Stomach smooth muscle (tissue), 2 donors: ENCODE data around the gene BRD1.
"Not testable (repeated sequence)": the region's sequence is repeated elsewhere in the genome, so short reads cannot be mapped to it uniquely, and the experiment has no call there.

Source experiments
- H3K27ac ChIP-seq: one replicate; pipeline ENCODE4 v1.7.0; 2013; ENCODE audit warnings: mild to moderate bottlenecking, low read length, inconsistent platforms
- H3K27me3 ChIP-seq, 2 donors: one replicate each; pipeline ENCODE4 v1.7.0; 2013; ENCODE audit warnings: low read length in 2 of 2; ENCODE audit not compliant: insufficient read depth in 2 of 2, control insufficient read depth in 1 of 2
- H3K36me3 ChIP-seq, 2 donors: one replicate each; pipeline ENCODE4 v1.7.0; 2013; ENCODE audit warnings: low read length in 2 of 2; ENCODE audit not compliant: control insufficient read depth in 2 of 2, insufficient read depth in 2 of 2
- H3K4me1 ChIP-seq: one replicate; pipeline ENCODE4 v1.7.0; 2013; ENCODE audit warnings: low read length; ENCODE audit not compliant: control insufficient read depth, insufficient read depth
- H3K4me3 ChIP-seq, 2 donors: one replicate each; pipeline ENCODE4 v1.7.0; 2013; ENCODE audit warnings: low read length in 2 of 2
- H3K9ac ChIP-seq, 2 donors: one replicate each; pipeline ENCODE4 v1.7.0; 2013; ENCODE audit warnings: low read length in 2 of 2, mild to moderate bottlenecking in 1 of 2
- H3K9me3 ChIP-seq, 2 donors: one replicate each; pipeline ENCODE4 v1.7.0; 2013; ENCODE audit warnings: low read length in 2 of 2; ENCODE audit not compliant: control insufficient read depth in 2 of 2
- donor health status: healthy.
- donor health status: Pancreatic carcinoma.

The BRD1 gene

GRCh38 chr22:49852898-49853894, 25.5 kb upstream of the BRD1 start, which contains the start of gene ZBED4:
Gene ZBED4, plus strand, starts transcription at chr22:49853844. Its CDS starts 29,819 bp downstream, at chr22:49883663.
- no peaks in the 10 kb centered on the region for H3K36me3 ChIP-seq
- peak within 1 kb of the TSS; percentile 80 to 83 for H3K4me3 ChIP-seq
- peak within 1 kb of the TSS; percentile 81 for H3K27ac ChIP-seq
- H3K9me3 ChIP-seq: no peaks in the 10 kb centered on the region
- H3K27me3 ChIP-seq: peaks cover 12 to 19% of the 10 kb centered on the region in 2 donors
- H3K9ac ChIP-seq: peak within 1 kb of the TSS; percentile 71 to 82
- H3K4me1 ChIP-seq: peaks cover 25% of the 10 kb centered on the region

- Histone ChIP-seq H3K4me3 (peak overlapping the region; percentile 73 to 80), H3K27me3 (peaks cover 18 to 23% of the 10 kb centered on the region in 2 donors), H3K9ac (peak overlapping the region in 1 of 2 donors; percentile 82), H3K4me1 (peaks cover 29% of the 10 kb centered on the region), H3K27ac (peak overlapping the region; percentile 81)
- H3K36me3 ChIP-seq, H3K9me3 ChIP-seq: not testable (repeated sequence)
These were observed 24.9 kb upstream of the BRD1 start for GRCh38 chr22:49852568-49852897.

- no peak overlapping the region for H3K27ac ChIP-seq
- H3K4me3 ChIP-seq: no peak overlapping the region
- no peak overlapping the region for H3K9ac ChIP-seq
- H3K9me3 ChIP-seq: no peaks in the 10 kb centered on the region
- H3K4me1 ChIP-seq: peaks cover 29% of the 10 kb centered on the region
- no peaks in the 10 kb centered on the region for H3K36me3 ChIP-seq
- H3K27me3 ChIP-seq: peaks cover 19 to 23% of the 10 kb centered on the region in 2 donors
These were observed 23.5 kb upstream of the BRD1 start for GRCh38 chr22:49850959-49851802.

DNA sequence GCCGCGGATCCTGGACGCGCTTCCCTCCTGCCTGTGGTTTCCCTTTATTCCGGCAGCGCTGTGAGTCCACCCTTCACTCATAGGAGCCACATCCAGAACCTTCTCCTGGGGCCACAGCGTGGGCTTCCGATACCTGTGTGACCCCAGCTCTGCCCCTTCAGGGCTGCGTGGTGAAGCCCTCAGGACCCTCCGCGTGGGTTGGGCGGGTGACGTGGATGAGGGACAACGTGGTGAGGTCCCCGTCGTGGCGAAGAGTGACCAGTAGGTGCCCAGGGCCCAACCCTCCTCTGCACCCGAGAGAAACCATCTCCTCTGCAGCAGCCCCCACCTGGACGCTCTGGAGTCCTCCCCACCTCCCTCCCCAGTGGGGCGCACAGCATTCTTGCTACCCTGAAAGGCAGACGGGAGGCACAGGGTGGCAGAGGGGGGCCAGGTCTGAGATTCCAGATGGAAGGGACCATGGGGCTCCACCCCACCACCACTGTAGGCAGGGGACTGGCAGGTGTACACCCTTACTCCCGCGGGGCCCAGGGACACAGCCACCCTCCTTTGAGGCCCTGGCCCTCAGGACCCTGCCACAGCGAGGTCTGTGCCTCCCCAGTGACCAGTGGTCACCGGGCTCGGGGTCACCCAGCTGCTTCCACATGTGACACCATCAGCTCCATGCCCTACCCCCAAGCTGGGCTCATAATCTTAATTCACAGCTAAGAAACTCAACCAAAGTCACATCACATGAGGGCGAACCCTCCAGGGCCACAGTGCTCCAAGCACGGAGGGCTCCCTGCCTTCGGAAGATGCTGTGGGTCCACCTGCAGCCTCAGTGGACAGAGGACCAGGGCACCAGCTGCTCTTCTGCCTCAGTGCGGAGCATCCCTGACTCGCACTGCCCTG, 22.6 kb upstream of the BRD1 start:
- H3K9me3 ChIP-seq: no peaks in the 10 kb centered on the region
- peaks cover 22 to 23% of the 10 kb centered on the region in 2 donors for H3K27me3 ChIP-seq
- peaks cover 26% of the 10 kb centered on the region for H3K4me1 ChIP-seq
- H3K27ac ChIP-seq: no peak overlapping the region
- H3K9ac ChIP-seq: no peak overlapping the region
- H3K4me3 ChIP-seq: peak overlapping the region in 1 of 2 donors; percentile 65
- H3K36me3 ChIP-seq: no peaks in the 10 kb centered on the region

DNA sequence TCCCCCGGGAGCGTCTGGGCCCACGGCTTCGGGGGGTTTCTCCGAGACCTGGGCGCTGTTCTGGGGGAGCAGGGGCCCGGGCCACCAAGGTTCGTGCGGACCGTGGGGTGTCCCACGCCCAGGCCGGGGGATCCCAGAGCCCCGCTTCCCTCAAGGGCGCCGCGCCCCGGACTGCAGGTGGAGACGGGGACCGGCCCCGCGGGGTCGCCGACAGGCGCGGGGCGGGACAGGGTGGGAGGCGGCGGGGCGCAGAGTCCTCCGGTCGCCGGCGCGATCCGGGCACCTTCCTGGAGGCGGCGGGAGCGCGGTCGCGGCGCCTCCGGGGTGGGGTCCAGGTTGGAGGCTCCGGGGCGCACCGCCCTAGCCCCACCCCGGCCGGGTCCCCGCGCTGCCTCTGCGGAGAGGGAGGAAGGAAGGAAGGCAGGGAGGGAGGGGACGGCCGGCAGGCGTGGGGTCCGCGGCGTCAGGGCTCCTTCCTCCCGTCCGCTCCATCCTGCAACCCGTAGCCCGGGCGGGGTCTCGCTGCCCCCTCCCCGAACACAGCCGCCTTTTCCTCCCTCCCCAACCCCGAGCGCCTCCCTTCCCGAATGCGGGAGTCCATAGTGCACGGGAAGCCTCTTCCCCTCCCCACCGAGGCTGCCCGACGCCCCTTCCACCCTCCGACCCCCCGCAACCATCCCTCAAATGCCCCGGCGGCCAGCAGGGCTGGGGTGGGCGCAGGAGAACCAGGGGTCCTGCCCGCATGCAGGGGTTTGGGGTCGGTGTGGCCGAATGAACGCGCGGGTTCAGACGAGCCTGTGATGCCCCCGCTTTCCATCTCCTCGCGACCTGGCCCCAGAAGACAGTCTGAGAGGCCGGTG, 21.7 kb upstream of the BRD1 start:
- no peak overlapping the region for H3K27ac ChIP-seq
- H3K36me3 ChIP-seq: no peaks in the 10 kb centered on the region
- peaks cover 23% of the 10 kb centered on the region in 2 donors for H3K27me3 ChIP-seq
- peak overlapping the region in 1 of 2 donors; percentile 65 for H3K4me3 ChIP-seq
- H3K4me1 ChIP-seq: peaks cover 25% of the 10 kb centered on the region
- H3K9me3 ChIP-seq: no peaks in the 10 kb centered on the region
- no peak overlapping the region for H3K9ac ChIP-seq

DNA sequence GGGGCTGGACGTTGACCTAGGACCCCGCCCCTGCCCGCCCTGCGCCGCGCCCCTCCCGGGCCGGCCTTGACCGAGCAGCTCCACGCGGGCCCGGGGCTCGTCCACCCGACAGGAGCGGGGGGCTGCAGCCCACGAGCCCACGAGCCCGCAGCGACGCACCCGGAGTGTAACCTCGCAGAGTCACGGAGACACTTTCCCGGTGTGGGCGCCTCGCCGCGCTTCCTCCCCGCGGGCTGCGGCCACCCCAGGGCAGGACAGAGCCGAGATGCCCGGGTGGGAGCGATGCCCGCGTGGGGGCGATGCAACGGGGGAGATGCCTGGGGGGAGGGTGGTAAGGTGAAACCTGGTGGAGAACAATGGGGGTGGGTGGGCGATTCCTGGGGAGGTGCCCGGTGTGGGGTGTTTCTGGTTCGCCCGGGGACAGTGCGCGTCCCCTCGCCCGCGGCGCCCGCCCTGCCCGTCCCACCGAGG, 21.1 kb upstream of the BRD1 start:
- H3K36me3 ChIP-seq: no peaks in the 10 kb centered on the region
- peaks cover 22% of the 10 kb centered on the region for H3K4me1 ChIP-seq
- H3K4me3 ChIP-seq: peak overlapping the region; percentile 46 to 65
- no peak overlapping the region for H3K27ac ChIP-seq
- no peaks in the 10 kb centered on the region for H3K9me3 ChIP-seq
- H3K9ac ChIP-seq: no peak overlapping the region
- peaks cover 23% of the 10 kb centered on the region in 2 donors for H3K27me3 ChIP-seq

DNA sequence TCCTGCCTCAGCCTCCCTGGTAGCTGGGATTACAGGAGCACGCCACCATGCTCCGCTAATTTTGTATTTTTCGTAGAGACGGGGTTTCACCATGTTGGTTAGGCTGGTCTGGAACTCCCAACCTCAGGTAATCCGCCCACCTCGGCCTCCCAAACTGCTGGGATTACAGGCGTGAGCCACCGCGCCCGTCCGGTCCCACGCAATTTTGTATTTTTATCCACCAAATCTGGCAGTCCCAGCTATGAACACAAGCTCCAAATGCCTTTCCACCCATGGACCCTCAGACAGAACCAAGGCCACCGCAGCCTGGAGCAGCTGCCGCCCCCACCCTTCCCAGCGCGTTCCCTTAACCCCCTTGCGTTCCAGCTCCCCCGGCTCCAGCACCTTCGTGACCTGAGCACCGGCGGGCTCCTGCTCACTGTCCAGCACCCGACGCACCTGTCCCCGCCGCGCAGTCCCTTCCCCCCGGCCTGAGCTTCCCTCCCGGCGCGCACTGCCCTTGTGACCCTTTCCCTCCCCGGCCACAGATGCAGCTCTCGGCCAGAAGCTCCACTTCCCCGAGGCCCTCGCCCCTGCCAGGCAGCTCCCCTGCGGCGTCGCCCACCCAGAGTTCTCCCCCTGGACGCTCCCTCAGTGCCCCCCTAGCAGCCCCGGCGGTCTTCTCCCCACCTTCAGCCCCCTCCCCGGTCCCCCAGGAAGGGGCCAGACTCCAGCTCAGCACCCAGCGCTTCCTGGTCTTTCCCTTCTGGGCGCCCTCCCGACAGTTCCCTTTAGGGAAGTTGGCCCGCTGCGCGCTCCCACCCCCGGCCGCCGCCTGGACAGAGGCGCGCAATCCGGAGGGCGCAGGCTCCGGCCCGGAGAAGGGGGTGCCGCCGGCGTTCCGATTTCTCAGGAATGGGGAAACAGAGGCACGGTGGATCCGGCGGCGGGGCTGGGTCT, 20.3 kb upstream of the BRD1 start:
- Histone ChIP-seq H3K36me3 (no peaks in the 10 kb centered on the region), H3K4me3 (peak overlapping the region; percentile 46 to 65), H3K9me3 (no peaks in the 10 kb centered on the region), H3K4me1 (peaks cover 22% of the 10 kb centered on the region), H3K27ac (no peak overlapping the region), H3K27me3 (peaks cover 23% of the 10 kb centered on the region in 2 donors), H3K9ac (no peak overlapping the region)

GRCh38 chr22:49845666-49846459, 18.2 kb upstream of the BRD1 start:
- H3K9me3 ChIP-seq: no peaks in the 10 kb centered on the region
- peaks cover 20 to 23% of the 10 kb centered on the region in 2 donors for H3K27me3 ChIP-seq

More at GRCh38 chr22:49845666-49846459, 18.2 kb upstream of the BRD1 start:
- no peak overlapping the region for H3K9ac ChIP-seq
- H3K36me3 ChIP-seq: no peaks in the 10 kb centered on the region
- H3K27ac ChIP-seq: no peak overlapping the region
- H3K4me3 ChIP-seq: no peak overlapping the region
- H3K4me1 ChIP-seq: peaks cover 18% of the 10 kb centered on the region
